H9 (cell line): ENCODE data around the gene RELB. TPM values are rescaled to one million over a fixed set of nuclear protein-coding genes. Genes with fewer than 3 reads are reported as not detected.

Experiments used
- DNase-seq: peaks from one replicate; pipeline ENCODE4 v3.0.0-alpha.2; 2017
- H2AFZ ChIP-seq: one replicate; pipeline ENCODE4 v1.6.1; 2013; ENCODE audit warnings: mild to moderate bottlenecking, low read length, control low read depth, moderate library complexity
- H2AK5ac ChIP-seq: 2 replicates; pipeline ENCODE4 v1.6.1; 2013; ENCODE audit warnings: low read length, control low read depth, mixed read lengths; ENCODE audit not compliant: insufficient read length
- H2BK120ac ChIP-seq: one replicate; pipeline ENCODE4 v1.6.1; 2013; ENCODE audit warnings: low read depth, mild to moderate bottlenecking, low read length, control low read depth, inconsistent platforms; ENCODE audit not compliant: poor library complexity, severe bottlenecking
- H2BK12ac ChIP-seq: 2 replicates; pipeline ENCODE4 v1.6.1; 2013; ENCODE audit warnings: low read length, control low read depth, mixed read lengths, low read depth; ENCODE audit not compliant: insufficient read length
- H2BK15ac ChIP-seq: 2 replicates; pipeline ENCODE4 v1.6.1; 2013; ENCODE audit warnings: low read depth, low read length, control low read depth
- H2BK20ac ChIP-seq: one replicate; pipeline ENCODE4 v1.6.1; 2013; ENCODE audit warnings: low read depth, mild to moderate bottlenecking, low read length, control low read depth, inconsistent platforms; ENCODE audit not compliant: poor library complexity, severe bottlenecking
- H2BK5ac ChIP-seq: 2 replicates; pipeline ENCODE4 v1.6.1; 2013; ENCODE audit warnings: low read length, control low read depth, mixed read lengths; ENCODE audit not compliant: insufficient read length
- H3K14ac ChIP-seq: 2 replicates; pipeline ENCODE4 v1.6.1; 2013; ENCODE audit warnings: low read length, control low read depth; ENCODE audit not compliant: insufficient read depth
- H3K18ac ChIP-seq: 2 replicates; pipeline ENCODE4 v1.6.1; 2013; ENCODE audit warnings: low read depth, mild to moderate bottlenecking, mixed read lengths, low read length, control low read depth; ENCODE audit not compliant: insufficient read length
- H3K23ac ChIP-seq: 2 replicates; pipeline ENCODE4 v1.6.1; 2013; ENCODE audit warnings: low read length, control low read depth, mixed read lengths, low read depth; ENCODE audit not compliant: insufficient read length
- H3K23me2 ChIP-seq: 2 replicates; pipeline ENCODE4 v1.6.1; 2013; ENCODE audit warnings: low read depth, mild to moderate bottlenecking, mixed read lengths, low read length, control low read depth; ENCODE audit not compliant: insufficient read length, poor library complexity, severe bottlenecking
- H3K27ac ChIP-seq: 2 replicates; pipeline ENCODE4 v1.5.1; 2013; ENCODE audit warnings: low read length, control low read depth, mixed read lengths, low read depth; ENCODE audit not compliant: insufficient read length
- H3K27me3 ChIP-seq: 2 replicates; pipeline ENCODE4 v1.6.1; 2013; ENCODE audit warnings: low read length, control low read depth, inconsistent platforms; ENCODE audit not compliant: insufficient read depth
- H3K4ac ChIP-seq: 2 replicates; pipeline ENCODE4 v1.6.1; 2013; ENCODE audit warnings: low read depth, mild to moderate bottlenecking, control low read depth, inconsistent platforms, low read length, moderate library complexity
- H3K4me1 ChIP-seq: 2 replicates; pipeline ENCODE4 v1.6.1; 2013; ENCODE audit warnings: low read length, control low read depth, inconsistent platforms; ENCODE audit not compliant: insufficient read depth
- H3K4me2 ChIP-seq: 2 replicates; pipeline ENCODE4 v1.6.1; 2013; ENCODE audit warnings: low read length, control low read depth, mixed read lengths; ENCODE audit not compliant: insufficient read length, insufficient read depth
- H3K56ac ChIP-seq: 2 replicates; pipeline ENCODE4 v1.6.1; 2013; ENCODE audit warnings: low read depth, mild to moderate bottlenecking, mixed read lengths, low read length, control low read depth; ENCODE audit not compliant: insufficient read length
- H3K79me1 ChIP-seq: 2 replicates; pipeline ENCODE4 v1.6.1; 2013; ENCODE audit warnings: low read depth, mild to moderate bottlenecking, moderate library complexity, low read length, control low read depth, inconsistent platforms; ENCODE audit not compliant: insufficient read depth, poor library complexity, severe bottlenecking
- H3K79me2 ChIP-seq: 2 replicates; pipeline ENCODE4 v1.6.1; 2013; ENCODE audit warnings: low read length, control low read depth, inconsistent platforms; ENCODE audit not compliant: insufficient read depth
- H3K9ac ChIP-seq: 2 replicates; pipeline ENCODE4 v1.6.1; 2013; ENCODE audit warnings: low read length, control low read depth, mixed read lengths; ENCODE audit not compliant: insufficient read length; ENCODE audit errors: extremely low read depth
- H3K9me3 ChIP-seq: one replicate; pipeline ENCODE4 v1.6.1; 2013; ENCODE audit warnings: low read depth, low read length, inconsistent platforms; ENCODE audit not compliant: control insufficient read depth
- H3T11ph ChIP-seq: one replicate; pipeline ENCODE4 v1.6.1; 2013; ENCODE audit warnings: mild to moderate bottlenecking, low read length, control low read depth, inconsistent platforms
- H4K20me1 ChIP-seq: one replicate; pipeline ENCODE4 v1.6.1; 2013; ENCODE audit not compliant: control insufficient read depth, insufficient read length, insufficient read depth
- H4K5ac ChIP-seq: 2 replicates; pipeline ENCODE4 v1.6.1; 2013; ENCODE audit warnings: low read depth, mild to moderate bottlenecking, mixed read lengths, low read length, control low read depth; ENCODE audit not compliant: insufficient read length
- H4K8ac ChIP-seq: replicated peaks from 2 replicates; pipeline ENCODE4 v1.6.1; 2013; ENCODE audit warnings: low read length, control low read depth, mixed read lengths, low read depth; ENCODE audit not compliant: insufficient read length
- H4K91ac ChIP-seq: 2 replicates; pipeline ENCODE4 v1.6.1; 2013; ENCODE audit warnings: low read depth, mild to moderate bottlenecking, moderate library complexity, mixed read lengths, low read length, control low read depth; ENCODE audit not compliant: insufficient read length
- H3K27ac Mint-ChIP-seq, 3 experiments: 2 replicates in 2 of 3; 3 replicates in 1 of 3; pipeline ENCODE4 v1.8.0; 2020 to 2021; ENCODE audit warnings: mixed read lengths in 3 of 3, mild to moderate bottlenecking in 1 of 3, moderate library complexity in 1 of 3
- H3K27me3 Mint-ChIP-seq: 2 replicates; pipeline ENCODE4 v1.8.0; 2021; ENCODE audit warnings: low read depth, mild to moderate bottlenecking, moderate library complexity, mixed read lengths
- H3K36me3 Mint-ChIP-seq, 3 experiments: 2 replicates in 2 of 3; 3 replicates in 1 of 3; pipeline ENCODE4 v1.8.0; 2020 to 2021; ENCODE audit warnings: low read depth in 3 of 3, mixed read lengths in 3 of 3; ENCODE audit not compliant: insufficient read depth in 1 of 3
- H3K4me1 Mint-ChIP-seq, 2 experiments: 2 replicates each; pipeline ENCODE4 v1.8.0; 2020; ENCODE audit warnings: mixed read lengths in 2 of 2
- H3K4me3 Mint-ChIP-seq, 2 experiments: 2 replicates in 1 of 2; 3 replicates in 1 of 2; pipeline ENCODE4 v1.8.0; 2020 to 2021; ENCODE audit warnings: mild to moderate bottlenecking in 2 of 2, mixed read lengths in 2 of 2, moderate library complexity in 1 of 2
- H3K9me3 Mint-ChIP-seq, 2 experiments: 2 replicates in 1 of 2; 3 replicates in 1 of 2; pipeline ENCODE4 v1.8.0; 2020; ENCODE audit warnings: mild to moderate bottlenecking in 2 of 2, mixed read lengths in 2 of 2, moderate library complexity in 1 of 2
- CTCF ChIP-seq: fragments of 200-600 bp; sonication (generic); conservative IDR thresholded peaks from 3 replicates; pipeline ENCODE4 v1.8.0; 2021; ENCODE audit warnings: antibody characterized with exemption, mild to moderate bottlenecking
- WGBS: extraction: QIAGEN DNeasy Blood & Tissue Kit; methylation state at CpG from one replicate; pipeline ENCODE4 v1.1.7; 2013; ENCODE audit warnings: missing lambda C conversion rate, low lambda C conversion rate, mixed read lengths; ENCODE audit not compliant: insufficient read length; ENCODE audit errors: extremely low coverage; 5-methylcytosine and 5-hydroxymethylcytosine counted together
- total RNA-seq: library from RNA; stranded (reverse); gene quantifications from 2 replicates; pipeline ENCODE4 v1.2.1, GENCODE V29; 2021

Gene RELB
- total RNA-seq, 1 experiment from 2014 or later = 13.7 TPM

GRCh38 chr19:45032421-45032820 is 31.2 kb downstream of the RELB start:
- Histone ChIP-seq H2BK20ac (no peak overlapping the region), H3K4ac (no peak overlapping the region), H4K20me1 (no peaks in the 10 kb centered on the region), H3K27me3 (no peaks in the 10 kb centered on the region), H3K23ac (no peak overlapping the region), H4K5ac (no peak overlapping the region), H3K27ac (no peak overlapping the region), H2BK12ac (no peak overlapping the region), H4K91ac (no peak overlapping the region), H3K4me1 (no peaks in the 10 kb centered on the region), H2BK15ac (no peak overlapping the region), H3K4me2 (no peak overlapping the region), H4K8ac (no peak overlapping the region), H3K14ac (no peak overlapping the region; the same call in 1 of the 2 replicates), H2AK5ac (no peak overlapping the region), H3K23me2 (no peaks in the 10 kb centered on the region), H3K9me3 (no peaks in the 10 kb centered on the region), H2BK120ac (no peak overlapping the region), H3K79me2 (no peaks in the 10 kb centered on the region), H3K56ac (no peak overlapping the region), H3K18ac (no peak overlapping the region), H3K79me1 (no peaks in the 10 kb centered on the region), H2AFZ (no peak overlapping the region), H3T11ph (no peak overlapping the region), H3K9ac (no peak overlapping the region), H2BK5ac (no peak overlapping the region)
- no peak overlapping the region for H3K27ac Mint-ChIP-seq
- no peaks in the 10 kb centered on the region for H3K4me1 Mint-ChIP-seq
- H3K36me3 Mint-ChIP-seq = peaks cover 5 to 41% (median 29%) of the 10 kb centered on the region in 3 experiments; a peak in 6 of 7 replicates
- no peaks in the 10 kb centered on the region for H3K27me3 Mint-ChIP-seq
- no peak for DNase-seq
- no CpG with 5 or more reads among the region's 18 CpGs for WGBS
- no peak for TF ChIP-seq CTCF
- no peaks in the 10 kb centered on the region; a peak in 2 of 5 replicates for H3K9me3 Mint-ChIP-seq
- no peak overlapping the region for H3K4me3 Mint-ChIP-seq
